SK-N-MC (cell line): ENCODE data around the gene RBM24.

Experiments used
- DNase-seq: peaks from one replicate; pipeline ENCODE4 v3.0.0-alpha.2; 2011; ENCODE audit warnings: low read depth, low spot score
- H3K27ac ChIP-seq: fragments of 200-600 bp; sonication (generic); 2 replicates; pipeline ENCODE4 v1.5.1; 2016; ENCODE audit warnings: mixed run types
- H3K36me3 ChIP-seq: fragments of 200-600 bp; sonication (generic); 2 replicates; pipeline ENCODE4 v1.6.1; 2017; ENCODE audit warnings: antibody characterized with exemption, low read length, mixed read lengths; ENCODE audit not compliant: insufficient read depth
- H3K4me3 ChIP-seq: fragments of 200-600 bp; sonication (generic); 2 replicates; pipeline ENCODE4 v1.5.1; 2016
- H3K9ac ChIP-seq: fragments of 200-600 bp; sonication (generic); 2 replicates; pipeline ENCODE4 v1.8.0; 2017; ENCODE audit warnings: mixed run types, mixed read lengths; ENCODE audit not compliant: insufficient read length
- H3K9me3 ChIP-seq: fragments of 200-600 bp; sonication (generic); 2 replicates; pipeline ENCODE4 v1.6.1; 2017; ENCODE audit warnings: low read depth, mild to moderate bottlenecking, antibody characterized with exemption, low read length, moderate library complexity, mixed read lengths
- EZH2 ChIP-seq: fragments of 200-600 bp; sonication (generic); IDR thresholded peaks from one replicate; pipeline ENCODE4 v1.6.1; 2017; ENCODE audit warnings: antibody characterized with exemption
- FOXP2 ChIP-seq: optimal IDR thresholded peaks from 2 replicates; pipeline ENCODE3; 2011; ENCODE audit warnings: mild to moderate bottlenecking, moderate library complexity; ENCODE audit not compliant: insufficient read depth; ENCODE audit errors: extremely low read length, control extremely low read depth
- POLR2AphosphoS5 ChIP-seq: IDR thresholded peaks from 2 replicates; pipeline ENCODE4 v1.6.1; 2012; ENCODE audit warnings: mild to moderate bottlenecking, low read depth, low read length, borderline replicate concordance

The RBM24 gene

GRCh38 chr6:17341117-17341805 is 60.1 kb downstream of the RBM24 start:
- Histone ChIP-seq H3K4me3 (no peak overlapping the region), H3K36me3 (no peaks in the 10 kb centered on the region), H3K9me3 (no peaks in the 10 kb centered on the region), H3K27ac (no peak overlapping the region), H3K9ac (no peak overlapping the region)
- no peak for DNase-seq
- no peak for TF ChIP-seq EZH2
- TF ChIP-seq POLR2AphosphoS5 = no peak
- TF ChIP-seq FOXP2 = no peak

GRCh38 chr6:17341891-17342290 is 60.7 kb downstream of the RBM24 start:
- no peak for DNase-seq
- H3K9me3 ChIP-seq = no peaks in the 10 kb centered on the region
- no peaks in the 10 kb centered on the region for H3K36me3 ChIP-seq
- no peak overlapping the region for H3K9ac ChIP-seq
- no peak for TF ChIP-seq EZH2
- TF ChIP-seq FOXP2 = no peak
- TF ChIP-seq POLR2AphosphoS5 = no peak
- H3K4me3 ChIP-seq = no peak overlapping the region
- H3K27ac ChIP-seq = no peak overlapping the region

DNA sequence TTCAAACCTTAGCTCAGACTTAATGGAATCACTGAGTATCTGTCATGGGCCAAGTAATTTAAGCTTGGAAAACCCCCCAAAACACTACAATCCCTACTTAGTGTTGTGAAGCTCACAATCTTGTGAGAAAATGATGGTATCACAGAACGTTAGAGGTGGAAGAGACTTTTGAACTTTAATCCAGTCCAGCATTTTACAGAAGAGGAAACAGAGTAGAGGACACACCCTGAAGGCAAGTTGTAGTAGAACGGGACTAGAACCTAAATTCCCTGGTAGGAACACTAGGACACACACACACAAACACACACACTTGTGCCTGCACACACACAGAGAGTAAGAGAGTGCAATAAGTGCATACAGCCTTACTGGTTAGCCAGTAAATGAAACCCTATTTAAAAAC is 62.1 kb downstream of the RBM24 start:
- DNase-seq = no peak

More for the DNA sequence above, 62.1 kb downstream of the RBM24 start:
- no peaks in the 10 kb centered on the region for H3K9me3 ChIP-seq
- no peak overlapping the region for H3K27ac ChIP-seq
- no peaks in the 10 kb centered on the region for H3K36me3 ChIP-seq
- H3K9ac ChIP-seq = no peak overlapping the region
- H3K4me3 ChIP-seq = no peak overlapping the region
- TF ChIP-seq EZH2 (no peak), POLR2AphosphoS5 (no peak), FOXP2 (no peak)
